B cell (primary cell): Measurements from ENCODE around the gene CPLX3. TPM values are rescaled to one million over a fixed set of nuclear protein-coding genes. Genes with fewer than 3 reads are reported as not detected.

Experiments
- ATAC-seq: fragments of 200-7000 bp; cut with Tn5 transposase; one replicate; pipeline ENCODE4 v1.10.0; 2021; ENCODE audit warnings: low read depth, mild to moderate bottlenecking, moderate number of reproducible peaks, moderate library complexity
- CTCF ChIA-PET: fragments of 350-600 bp; sonication (Branson Sonifier 250); formaldehyde crosslinking; loops from one replicate; lab custom pipeline; 2021; ENCODE audit warnings: antibody characterized with exemption, inconsistent platforms; lab: Charles Lee
- POLR2A ChIA-PET: fragments of 350-600 bp; sonication (Branson Sonifier 250); formaldehyde crosslinking; loops from one replicate; lab custom pipeline; 2021; ENCODE audit warnings: antibody characterized with exemption; lab: Charles Lee
- DNase-seq: peaks from one replicate; pipeline ENCODE4 v3.0.0; 2013
- H2AFZ ChIP-seq: 2 replicates; pipeline ENCODE4 v1.6.1; 2012; ENCODE audit warnings: mild to moderate bottlenecking, low read depth, low read length; ENCODE audit not compliant: insufficient read depth, poor library complexity, severe bottlenecking
- H3K27ac ChIP-seq, 2 donors: 1 replicate in 1 of 2; 2 replicates in 1 of 2; pipeline ENCODE4 v1.5.1; 2012 to 2013; ENCODE audit warnings: low read length in 2 of 2, mild to moderate bottlenecking in 2 of 2, moderate library complexity in 1 of 2
- H3K27me3 ChIP-seq, 4 experiments: fragments of 200-600 bp in 1 of 4; sonication (generic) in 1 of 4; replicated peaks in 1 of 4; 1 replicate in 2 of 4; 2 replicates in 2 of 4; pipeline versions ENCODE4 v1.6.1 to v1.7.0; 2013 to 2016; ENCODE audit warnings: low read length in 3 of 4, mild to moderate bottlenecking in 2 of 4, mixed read lengths in 1 of 4, moderate library complexity in 1 of 4; ENCODE audit not compliant: insufficient read depth in 4 of 4, control insufficient read depth in 3 of 4; ENCODE audit errors: control extremely low read depth in 1 of 4
- H3K36me3 ChIP-seq, 2 experiments: replicated peaks in 1 of 2; 1 replicate in 1 of 2; 2 replicates in 1 of 2; pipeline versions ENCODE4 v1.6.1 to v1.7.1; 2013; ENCODE audit warnings: low read length in 1 of 2; ENCODE audit not compliant: insufficient read depth in 2 of 2, control insufficient read depth in 1 of 2; ENCODE audit errors: control extremely low read depth in 1 of 2, extremely low read depth in 1 of 2
- H3K4me1 ChIP-seq, 2 donors: fragments of 200-600 bp in 1 of 2; sonication (generic) in 1 of 2; 1 replicate in 1 of 2; 2 replicates in 1 of 2; pipeline versions ENCODE4 v1.5.1 to v1.6.1; 2013 to 2017; ENCODE audit warnings: low read length in 2 of 2; ENCODE audit not compliant: control insufficient read depth in 2 of 2, insufficient read depth in 2 of 2
- H3K4me2 ChIP-seq: replicated peaks from 2 replicates; pipeline ENCODE3; 2012; ENCODE audit warnings: mild to moderate bottlenecking, low read depth, low read length; ENCODE audit not compliant: poor library complexity, severe bottlenecking
- H3K4me3 ChIP-seq, 5 experiments: fragments of 200-600 bp in 1 of 5; sonication (generic) in 1 of 5; 1 replicate in 3 of 5; 2 replicates in 2 of 5; pipeline versions ENCODE4 v1.5.1 to v1.7.0; 2011 to 2016; ENCODE audit warnings: low read length in 4 of 5, mild to moderate bottlenecking in 4 of 5, low read depth in 2 of 5, control low read depth in 1 of 5, moderate library complexity in 1 of 5; ENCODE audit not compliant: insufficient read depth in 1 of 5; ENCODE audit errors: control extremely low read depth in 1 of 5, extremely low read depth in 1 of 5
- H3K79me2 ChIP-seq: fragments of 200-600 bp; sonication (generic); one replicate; pipeline ENCODE4 v1.6.0; 2016; ENCODE audit warnings: low read length; ENCODE audit not compliant: control insufficient read depth, insufficient read depth
- H3K9ac ChIP-seq: fragments of 200-600 bp; sonication (generic); 2 replicates; pipeline ENCODE4 v1.6.1; 2017; ENCODE audit warnings: mild to moderate bottlenecking, low read length, moderate library complexity
- H3K9me3 ChIP-seq, 3 donors: one replicate each; pipeline versions ENCODE4 v1.6.1 to v1.7.1; 2013; ENCODE audit warnings: low read length in 2 of 3; ENCODE audit not compliant: control insufficient read depth in 2 of 3, insufficient read depth in 1 of 3; ENCODE audit errors: control extremely low read depth in 1 of 3
- H4K20me1 ChIP-seq: 2 replicates; pipeline ENCODE4 v1.6.0; 2012; ENCODE audit warnings: mild to moderate bottlenecking, low read length; ENCODE audit not compliant: insufficient read depth, control insufficient read depth, poor library complexity, severe bottlenecking
- H3K27ac Mint-ChIP-seq: one replicate; pipeline ENCODE4 v1.8.0; 2021; ENCODE audit warnings: mixed read lengths
- H3K27me3 Mint-ChIP-seq: one replicate; pipeline ENCODE4 v1.8.0; 2021; ENCODE audit warnings: mixed read lengths
- H3K4me1 Mint-ChIP-seq: one replicate; pipeline ENCODE4 v1.8.0; 2021; ENCODE audit warnings: mixed read lengths
- H3K4me3 Mint-ChIP-seq: one replicate; pipeline ENCODE4 v1.8.0; 2021; ENCODE audit warnings: mixed read lengths
- H3K9me3 Mint-ChIP-seq: one replicate; pipeline ENCODE4 v1.8.0; 2022; ENCODE audit warnings: mixed read lengths; ENCODE audit not compliant: insufficient read depth
- EZH2 ChIP-seq: IDR thresholded peaks from 2 replicates; pipeline ENCODE4 v1.6.1; 2012; ENCODE audit warnings: borderline replicate concordance, low read depth, mild to moderate bottlenecking, moderate library complexity, low read length; ENCODE audit not compliant: insufficient read depth, poor library complexity, severe bottlenecking
- WGBS: methylation state at CpG from one replicate; pipeline ENCODE4 v1.1.5; 2013; ENCODE audit warnings: missing lambda C conversion rate; ENCODE audit not compliant: insufficient coverage; 5-methylcytosine and 5-hydroxymethylcytosine counted together
- intact Hi-C: fragments of 100-400 bp; cut with micrococcal nuclease; formaldehyde crosslinking; loops from one replicate; pipeline ENCODE4 v1.10.0; 2022
- polyA plus RNA-seq: library from polyadenylated mRNA; depleted of rRNA; stranded (reverse); fragments of >200 nt; gene quantifications from 2 replicates; pipeline ENCODE4 v1.2.3, GENCODE V29; 2012
- total RNA-seq, 2 donors: library from RNA; stranded (reverse); fragments of 120-200 nt in 1 of 2; gene quantifications; 1 replicate in 1 of 2; 2 replicates in 1 of 2; pipeline versions ENCODE4 v1.2.3 to v1.2.4, GENCODE V29; 2013 to 2022
- TF ChIP-seq, protein P1 (sequence below): fragments of 200-600 bp; IDR thresholded peaks from one replicate; pipeline ENCODE4 v1.8.0; 2022; ENCODE audit warnings: antibody characterized with exemption, mild to moderate bottlenecking

The CPLX3 gene
- total and polyA plus RNA-seq, 2 donors (not counting 1 experiment from before 2014, with no cell fraction given), result 0.60 TPM; not detected in 1

DNA sequence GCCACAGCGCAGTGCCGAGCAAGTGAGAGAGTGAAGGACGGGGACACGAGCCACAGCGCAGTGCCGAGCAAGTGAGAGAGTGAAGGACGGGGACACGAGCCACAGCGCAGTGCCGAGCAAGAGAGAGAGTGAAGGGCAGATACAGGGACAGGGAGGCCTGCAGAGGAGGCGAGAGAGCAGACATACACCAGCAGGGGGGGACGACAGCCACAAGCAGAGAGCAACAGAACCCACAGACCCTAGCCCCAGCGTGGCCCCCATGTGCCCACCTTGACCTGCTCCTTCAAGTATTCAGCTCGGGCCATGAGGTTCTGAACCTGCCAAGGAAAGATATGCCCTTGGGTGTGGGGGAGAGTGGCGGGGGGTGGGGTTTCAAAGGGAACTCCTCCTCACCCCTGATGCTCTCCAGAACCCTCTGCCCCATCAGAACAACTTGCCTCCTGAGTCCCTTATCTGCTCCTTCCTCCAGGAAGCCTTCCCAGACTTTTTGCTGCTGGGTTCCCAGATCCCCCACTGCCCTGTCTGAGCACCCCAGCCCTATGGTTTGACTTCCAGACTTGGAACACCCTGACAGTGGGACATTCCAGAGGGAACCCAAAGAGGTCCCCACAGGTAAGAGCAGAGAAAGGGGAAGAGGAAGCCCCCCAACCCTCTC, 11.2 kb downstream of the CPLX3 start:
- H3K9me3 Mint-ChIP-seq, result no peaks in the 10 kb centered on the region
- H3K27ac Mint-ChIP-seq, result no peak overlapping the region
- Histone ChIP-seq H3K79me2 (peaks cover 5% of the 10 kb centered on the region), H3K4me3 (no peak overlapping the region), H3K36me3 (peaks cover 0 to 6% of the 10 kb centered on the region in 2 experiments), H3K27ac (no peak overlapping the region), H2AFZ (no peak overlapping the region), H3K27me3 (no peaks in the 10 kb centered on the region), H4K20me1 (no peaks in the 10 kb centered on the region), H3K9ac (no peak overlapping the region), H3K4me2 (no peak overlapping the region), H3K4me1 (peaks cover 8 to 24% of the 10 kb centered on the region in 2 donors), H3K9me3 (no peaks in the 10 kb centered on the region)
- no peak overlapping the region for H3K4me3 Mint-ChIP-seq
- peaks cover 24% of the 10 kb centered on the region for H3K4me1 Mint-ChIP-seq
- no peak for ATAC-seq
- no peak for DNase-seq
- WGBS, result 92% methylated on average over 11 of the region's 15 CpGs
- H3K27me3 Mint-ChIP-seq, result no peaks in the 10 kb centered on the region
- CTCF ChIA-PET, result interaction anchor here (0.9 to 10.2 kb wide), 7 partner anchors 16 to 205 kb away, joined by 4 to 98 read pairs (median 8); no protein-coding TSS in a partner anchor
- intact Hi-C loops, result no loop called here
- TF ChIP-seq, protein P1, sequence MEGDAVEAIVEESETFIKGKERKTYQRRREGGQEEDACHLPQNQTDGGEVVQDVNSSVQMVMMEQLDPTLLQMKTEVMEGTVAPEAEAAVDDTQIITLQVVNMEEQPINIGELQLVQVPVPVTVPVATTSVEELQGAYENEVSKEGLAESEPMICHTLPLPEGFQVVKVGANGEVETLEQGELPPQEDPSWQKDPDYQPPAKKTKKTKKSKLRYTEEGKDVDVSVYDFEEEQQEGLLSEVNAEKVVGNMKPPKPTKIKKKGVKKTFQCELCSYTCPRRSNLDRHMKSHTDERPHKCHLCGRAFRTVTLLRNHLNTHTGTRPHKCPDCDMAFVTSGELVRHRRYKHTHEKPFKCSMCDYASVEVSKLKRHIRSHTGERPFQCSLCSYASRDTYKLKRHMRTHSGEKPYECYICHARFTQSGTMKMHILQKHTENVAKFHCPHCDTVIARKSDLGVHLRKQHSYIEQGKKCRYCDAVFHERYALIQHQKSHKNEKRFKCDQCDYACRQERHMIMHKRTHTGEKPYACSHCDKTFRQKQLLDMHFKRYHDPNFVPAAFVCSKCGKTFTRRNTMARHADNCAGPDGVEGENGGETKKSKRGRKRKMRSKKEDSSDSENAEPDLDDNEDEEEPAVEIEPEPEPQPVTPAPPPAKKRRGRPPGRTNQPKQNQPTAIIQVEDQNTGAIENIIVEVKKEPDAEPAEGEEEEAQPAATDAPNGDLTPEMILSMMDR, result no peak
- no peak for TF ChIP-seq EZH2
- POLR2A ChIA-PET, result interaction anchor here (0.7 kb wide), 1 partner anchor 68 kb away, joined by 3 read pairs; no protein-coding TSS in a partner anchor

DNA sequence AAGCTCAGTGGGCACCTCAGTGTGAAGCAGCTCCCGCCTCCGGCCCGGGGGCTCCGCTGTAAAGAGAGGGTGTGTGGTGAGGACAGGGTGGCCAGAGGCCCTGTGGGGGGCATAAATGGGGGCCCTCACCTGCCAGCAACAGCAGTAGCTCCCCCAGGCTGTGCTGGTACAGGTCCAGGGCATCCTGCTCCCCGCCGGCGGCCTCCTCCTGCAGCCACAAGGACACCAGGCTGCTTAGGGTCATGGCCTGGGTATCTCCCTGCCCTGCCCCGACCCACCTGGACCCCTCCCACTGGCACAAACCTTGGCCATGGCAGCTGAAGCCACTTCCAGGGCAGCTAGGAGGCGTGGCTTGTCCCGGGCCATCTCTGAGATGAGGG, 11.7 kb downstream of the CPLX3 start:
- Histone ChIP-seq H2AFZ (no peak overlapping the region), H3K4me2 (no peak overlapping the region), H3K4me3 (no peak overlapping the region), H3K79me2 (peaks cover 7% of the 10 kb centered on the region), H3K27ac (no peak overlapping the region), H3K9ac (no peak overlapping the region), H4K20me1 (no peaks in the 10 kb centered on the region), H3K9me3 (no peaks in the 10 kb centered on the region), H3K27me3 (no peaks in the 10 kb centered on the region), H3K36me3 (peaks cover 0 to 6% of the 10 kb centered on the region in 2 experiments), H3K4me1 (peaks cover 8 to 22% of the 10 kb centered on the region in 2 donors)
- Mint-ChIP-seq H3K9me3 (no peaks in the 10 kb centered on the region), H3K4me3 (no peak overlapping the region), H3K4me1 (peaks cover 22% of the 10 kb centered on the region), H3K27ac (no peak overlapping the region), H3K27me3 (no peaks in the 10 kb centered on the region)
- intact Hi-C loops, result no loop called here
- ChIA-PET CTCF (interaction anchor here (0.6 to 10.2 kb wide), 8 partner anchors 9 to 443 kb away, joined by 3 to 98 read pairs (median 4); no protein-coding TSS in a partner anchor), POLR2A (no interaction called here)
- 98% methylated on average over 5 of the region's 10 CpGs for whole genome bisulfite sequencing
- TF ChIP-seq EZH2, result no peak
- TF ChIP-seq, protein P1, result no peak
- DNase-seq (no peak), ATAC-seq (no peak)
